IPS-NIHi7 (cell line): Measurements from ENCODE around the gene CDC42BPB.

ENCODE experiments used
- DNase-seq: peaks from one replicate; pipeline ENCODE4 v3.0.0; 2012; ENCODE audit warnings: mixed read lengths; ENCODE audit errors: extremely low spot score

CDC42BPB gene

DNA sequence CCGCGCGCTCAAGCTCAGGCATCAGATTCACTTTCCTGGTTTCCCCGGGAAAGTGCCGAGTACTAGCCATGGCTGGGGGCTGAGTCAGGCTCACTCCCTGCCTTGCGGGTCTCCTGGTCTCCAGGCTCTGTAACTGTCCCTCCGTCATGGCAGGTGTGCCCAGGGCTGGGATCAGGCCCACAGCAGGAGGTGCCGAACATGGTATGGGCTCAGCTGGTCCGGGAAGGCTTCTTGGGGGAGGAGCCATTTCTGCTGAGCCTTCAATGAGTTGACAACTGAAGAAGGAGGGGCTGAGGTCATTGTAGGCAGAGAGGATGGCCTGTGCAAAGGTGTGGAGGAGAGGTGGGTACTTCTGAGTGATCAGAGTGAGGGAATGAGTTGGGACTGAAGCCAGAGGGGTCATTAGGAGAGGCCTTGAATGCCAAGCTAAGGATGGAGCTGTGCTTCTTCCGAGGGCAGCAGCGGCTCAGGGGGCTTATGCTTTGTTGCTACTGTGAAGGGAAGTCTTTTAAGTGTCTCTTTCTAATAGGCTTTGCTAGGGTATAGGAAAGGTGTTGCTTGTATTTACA, 37.9 kb upstream of the CDC42BPB start:
- DNase-seq, result no peak

DNA sequence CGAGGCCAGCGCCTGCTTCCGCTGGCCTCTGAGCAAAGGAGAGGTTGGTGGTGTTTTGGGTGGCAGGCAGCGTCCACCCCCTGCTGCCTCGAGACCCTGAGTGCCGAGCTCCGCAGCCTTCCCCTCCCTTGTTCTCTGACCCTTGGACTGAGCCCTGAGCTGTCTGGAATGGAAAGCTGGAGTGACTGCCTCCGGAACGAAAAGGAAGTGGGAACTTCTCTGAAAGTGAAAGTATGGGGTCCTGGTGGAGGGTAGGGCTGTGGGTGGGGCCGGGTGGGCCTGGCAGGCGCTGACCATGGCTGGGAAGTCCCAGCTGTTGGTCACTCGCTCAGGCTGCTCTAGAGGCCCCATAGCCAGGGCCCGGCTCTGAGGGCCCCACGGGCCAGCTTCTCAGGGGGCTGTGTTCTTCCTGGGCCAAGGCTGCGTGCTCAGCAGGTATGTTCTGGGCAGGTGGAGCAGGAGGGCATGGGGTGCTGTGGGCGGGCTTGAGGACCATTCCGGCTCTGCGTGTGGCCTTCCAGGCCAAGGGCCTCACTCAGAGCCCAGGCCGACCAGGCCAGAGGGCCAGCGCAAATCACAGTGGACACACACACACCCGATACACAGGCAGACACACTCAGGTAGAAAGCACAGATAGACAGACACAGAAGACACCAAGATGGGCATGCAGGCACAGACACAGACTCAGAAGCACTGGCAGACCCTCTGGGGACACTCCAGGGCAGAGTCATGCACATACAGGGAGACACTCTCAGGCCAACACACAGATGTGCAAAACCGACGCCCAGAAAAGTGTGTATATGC, 37.3 kb upstream of the CDC42BPB start, which contains the start of gene EXOC3L4:
Gene EXOC3L4, plus strand, starts transcription at position 320 of the 804 bp plus-strand sequence. CDS start 5,495 bp downstream, outside the sequence.
- no peak for DNase-seq

DNA sequence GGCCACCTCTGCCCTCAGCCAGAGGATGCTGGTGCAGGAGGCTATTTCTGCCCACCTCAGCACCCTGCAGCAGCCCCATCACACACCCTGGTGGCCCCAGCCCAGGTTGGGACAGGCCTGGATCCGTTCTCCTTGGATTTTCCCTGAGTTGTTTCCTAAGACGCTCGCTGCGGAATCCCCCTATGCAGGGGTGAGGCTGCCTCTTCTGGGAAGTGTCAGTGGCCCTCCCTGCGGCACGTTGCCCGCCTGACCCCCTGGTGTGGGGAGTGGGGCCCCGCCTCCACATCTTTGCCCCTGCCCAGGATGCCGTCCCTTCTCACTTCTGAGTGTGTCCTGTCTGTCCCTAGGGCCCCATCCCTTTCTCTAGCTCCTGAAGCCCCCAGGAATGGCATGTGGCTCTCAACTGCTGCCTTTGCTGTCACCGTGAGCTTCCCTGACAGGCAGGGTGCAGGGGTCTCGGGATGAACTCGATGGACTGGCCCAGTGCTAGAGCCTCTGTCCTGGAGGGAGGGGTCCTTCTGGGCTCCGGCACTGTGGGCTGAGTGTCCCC, 36.6 kb upstream of the CDC42BPB start:
- no peak for DNase-seq

DNA sequence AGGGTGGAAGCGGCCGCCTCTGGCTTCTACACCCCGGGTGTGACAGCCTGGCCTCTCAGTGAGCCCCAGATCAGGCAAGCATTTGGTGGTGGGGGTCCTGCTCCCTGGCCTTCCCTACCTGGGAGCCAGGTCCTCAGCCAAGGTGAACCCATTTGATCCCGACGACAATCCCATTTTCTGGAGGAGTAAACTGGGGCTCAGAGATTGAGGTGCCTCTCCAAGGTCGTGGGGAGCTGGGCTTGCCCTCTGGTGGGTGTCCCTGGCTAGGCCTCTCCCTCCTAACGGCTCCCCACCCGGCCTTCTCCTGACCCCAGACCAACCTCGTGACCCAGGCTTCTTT, 34.5 kb upstream of the CDC42BPB start:
- no peak for DNase-seq

DNA sequence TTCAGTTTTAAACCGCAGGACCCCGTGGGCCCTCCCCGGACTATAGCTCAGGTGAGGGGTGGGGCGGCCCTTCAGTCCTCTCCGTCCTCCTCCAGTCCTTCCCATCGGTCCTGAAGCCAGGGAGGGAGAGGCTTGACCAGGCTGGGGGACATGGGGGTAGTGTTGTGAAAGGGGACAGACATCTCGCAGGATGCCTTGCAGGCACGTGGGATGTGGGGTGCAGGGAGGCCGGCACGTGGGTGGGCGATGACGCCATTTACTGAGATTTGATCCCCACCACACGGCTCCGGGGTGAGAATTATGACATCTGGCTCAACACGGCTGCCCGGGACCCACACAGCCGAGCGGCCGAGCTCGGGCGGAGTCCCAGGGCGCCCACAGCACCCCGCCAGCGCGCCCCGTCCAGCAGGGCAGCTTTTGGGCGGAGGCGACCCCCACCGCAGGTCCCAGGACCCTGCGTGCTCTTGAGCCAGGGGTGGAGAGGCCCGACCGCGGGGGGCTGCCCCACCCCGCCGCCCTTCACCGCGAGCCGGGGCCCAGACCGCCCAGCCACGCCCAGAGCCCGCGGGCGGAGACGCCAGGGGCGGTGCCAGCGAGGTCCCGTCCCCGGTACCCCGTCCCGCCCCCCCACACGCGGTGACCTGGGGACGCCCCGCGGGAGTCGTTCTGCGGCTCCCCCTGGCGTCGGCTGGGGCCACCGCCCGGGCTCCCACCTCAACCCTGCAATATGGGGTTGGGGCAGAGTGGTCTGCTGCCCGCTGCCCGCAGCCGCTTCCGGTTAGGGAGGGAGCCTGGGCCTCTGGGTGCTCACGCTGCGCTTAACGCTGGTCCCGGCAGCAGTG, 33.9 kb upstream of the CDC42BPB start:
- peak; percentile 78 for DNase-seq

DNA sequence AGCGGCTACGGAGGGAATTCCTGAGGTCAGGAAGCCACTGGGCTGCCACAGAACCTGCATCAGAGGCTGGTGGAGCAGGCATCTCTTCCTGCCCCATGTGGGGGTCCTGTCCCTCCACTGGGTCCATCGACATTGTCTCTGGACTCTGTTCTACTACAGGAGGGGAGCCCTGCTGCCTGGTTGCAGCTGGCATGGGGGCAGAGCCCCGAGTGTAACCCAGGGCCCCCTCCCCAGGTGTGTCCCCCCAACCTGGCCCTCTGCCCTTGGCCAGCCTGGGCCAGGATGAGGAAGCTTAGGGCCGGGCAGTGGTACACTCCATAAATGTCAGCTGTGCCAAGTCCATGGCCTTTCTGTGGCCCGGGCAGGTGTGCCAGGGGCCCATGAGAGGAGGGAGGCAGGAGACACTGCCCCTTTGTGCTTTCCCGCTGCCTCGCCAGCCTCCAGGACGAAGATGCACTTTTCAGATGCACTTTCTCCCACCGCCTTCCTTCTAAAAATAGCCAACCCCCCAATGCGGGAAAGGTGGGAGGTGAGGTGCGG, 33.2 kb upstream of the CDC42BPB start:
- DNase-seq, result no peak

DNA sequence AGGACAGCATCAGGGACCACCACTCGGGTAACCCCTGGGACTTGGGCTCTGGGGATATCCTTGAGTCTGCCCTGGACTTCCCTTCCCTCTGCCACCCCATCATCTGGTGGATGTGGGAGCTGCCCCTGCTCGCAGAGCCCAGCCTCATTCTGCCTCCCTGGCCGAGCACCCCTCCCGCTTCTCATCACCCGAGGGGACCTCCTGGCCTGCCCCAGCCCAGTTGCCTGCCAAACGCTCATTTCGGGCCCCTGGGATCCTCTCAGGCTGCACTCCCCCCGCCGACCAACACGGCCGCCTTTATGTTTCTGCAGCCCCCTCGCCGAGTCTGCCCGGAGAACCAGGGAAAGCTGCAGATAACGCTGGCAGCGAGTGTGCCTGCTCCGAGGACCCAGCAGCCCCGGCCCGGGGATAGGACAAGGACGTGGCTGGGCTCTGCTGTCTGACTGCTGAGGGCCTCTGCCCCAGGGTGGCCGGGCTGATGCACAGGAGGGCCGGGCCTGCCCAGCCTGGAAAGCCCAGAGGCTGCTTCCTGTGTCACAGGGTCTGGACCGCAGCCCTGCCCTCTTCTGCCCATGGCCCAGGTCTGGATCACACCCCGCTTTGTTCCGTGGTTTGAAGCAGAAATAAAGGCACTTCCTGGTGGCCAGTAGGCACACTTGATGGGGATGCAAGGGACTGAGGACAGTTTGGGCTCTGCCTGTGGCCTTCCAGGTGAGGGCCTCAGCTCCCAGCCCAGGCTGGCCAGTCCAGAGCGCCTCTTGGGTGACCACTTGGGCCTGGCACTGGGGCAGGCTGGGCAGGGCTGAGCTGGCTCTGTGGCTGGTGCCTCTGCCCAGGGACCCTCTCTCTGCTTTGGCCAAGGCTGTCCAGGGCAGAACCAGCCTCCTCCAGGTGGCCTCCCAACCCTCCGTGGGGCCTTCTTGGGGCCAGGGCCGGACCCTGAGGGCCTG, 32.3 kb upstream of the CDC42BPB start:
- DNase-seq, result no peak

DNA sequence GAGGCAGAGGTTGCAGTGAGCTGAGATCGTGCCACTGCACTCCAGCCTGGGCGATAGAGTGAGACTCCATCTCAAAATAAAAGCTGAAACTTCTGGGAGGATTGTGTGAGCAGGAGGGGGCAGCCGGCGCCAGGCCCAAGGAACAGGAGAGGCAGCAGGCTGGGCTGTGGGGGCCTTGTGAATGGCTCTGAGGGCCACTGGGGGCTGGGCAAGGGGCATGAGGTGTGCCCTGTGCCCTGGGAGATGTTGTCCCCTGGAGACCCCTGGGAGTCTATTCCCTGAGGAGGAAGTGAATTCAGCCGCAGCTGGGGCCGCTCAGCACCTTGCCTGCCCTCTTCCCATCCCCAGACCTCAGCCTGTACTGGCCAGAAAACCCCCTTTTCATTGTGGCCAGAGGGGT, 31.6 kb upstream of the CDC42BPB start:
- DNase-seq, result no peak

DNA sequence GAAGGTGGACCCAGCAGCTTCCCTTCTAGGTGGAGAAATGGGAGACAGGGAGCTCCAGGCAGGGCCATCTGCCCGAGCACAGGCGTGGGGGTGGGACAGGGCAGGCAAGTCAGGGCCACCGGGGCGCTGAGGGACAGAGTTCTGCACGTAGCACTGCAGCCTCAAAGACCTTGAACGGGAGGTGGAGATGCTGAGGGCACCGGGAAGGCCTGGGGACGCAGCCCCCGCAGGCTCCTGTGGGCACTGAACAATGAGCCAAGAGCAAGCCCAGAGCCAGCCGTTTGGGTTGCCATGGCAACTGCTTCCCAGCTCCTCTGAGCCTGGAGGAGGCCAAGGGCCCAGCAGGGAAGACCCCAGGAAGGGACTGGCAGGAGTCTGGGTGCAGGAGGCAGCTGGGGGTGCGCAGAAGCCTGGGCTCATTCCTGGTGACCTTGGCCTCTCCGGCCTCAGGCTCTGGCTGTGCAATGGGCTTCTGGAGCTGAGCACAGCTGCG, 30.0 kb upstream of the CDC42BPB start:
- no peak for DNase-seq

DNA sequence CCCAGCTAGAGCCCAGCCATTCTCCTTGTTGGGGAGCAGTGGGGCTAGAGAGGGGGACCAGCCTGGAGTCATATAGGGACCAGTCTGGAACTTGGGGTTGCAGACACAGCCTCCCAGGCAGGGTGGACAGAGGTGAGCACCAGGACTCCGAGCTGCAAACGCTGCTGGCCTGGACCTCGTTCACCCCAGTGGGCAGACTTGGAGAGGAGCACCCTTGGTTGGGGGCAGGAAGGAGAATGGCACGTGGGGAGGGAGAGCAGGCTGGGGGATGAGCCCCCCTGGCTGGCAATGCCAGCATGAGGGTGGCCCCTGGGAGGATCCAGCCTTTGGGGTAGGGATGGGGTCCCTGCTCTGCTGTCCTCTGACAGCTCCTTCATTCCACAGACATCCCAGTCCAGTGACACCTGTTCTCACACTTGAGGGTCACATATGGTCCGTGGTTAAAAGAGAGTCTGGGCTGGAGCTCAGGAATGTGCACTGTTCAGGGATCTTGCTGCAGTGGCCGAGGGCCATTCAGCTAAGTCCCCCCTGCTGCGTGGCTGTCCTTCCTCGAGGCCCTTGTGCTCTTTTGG, 29.5 kb upstream of the CDC42BPB start:
- DNase-seq, result no peak

DNA sequence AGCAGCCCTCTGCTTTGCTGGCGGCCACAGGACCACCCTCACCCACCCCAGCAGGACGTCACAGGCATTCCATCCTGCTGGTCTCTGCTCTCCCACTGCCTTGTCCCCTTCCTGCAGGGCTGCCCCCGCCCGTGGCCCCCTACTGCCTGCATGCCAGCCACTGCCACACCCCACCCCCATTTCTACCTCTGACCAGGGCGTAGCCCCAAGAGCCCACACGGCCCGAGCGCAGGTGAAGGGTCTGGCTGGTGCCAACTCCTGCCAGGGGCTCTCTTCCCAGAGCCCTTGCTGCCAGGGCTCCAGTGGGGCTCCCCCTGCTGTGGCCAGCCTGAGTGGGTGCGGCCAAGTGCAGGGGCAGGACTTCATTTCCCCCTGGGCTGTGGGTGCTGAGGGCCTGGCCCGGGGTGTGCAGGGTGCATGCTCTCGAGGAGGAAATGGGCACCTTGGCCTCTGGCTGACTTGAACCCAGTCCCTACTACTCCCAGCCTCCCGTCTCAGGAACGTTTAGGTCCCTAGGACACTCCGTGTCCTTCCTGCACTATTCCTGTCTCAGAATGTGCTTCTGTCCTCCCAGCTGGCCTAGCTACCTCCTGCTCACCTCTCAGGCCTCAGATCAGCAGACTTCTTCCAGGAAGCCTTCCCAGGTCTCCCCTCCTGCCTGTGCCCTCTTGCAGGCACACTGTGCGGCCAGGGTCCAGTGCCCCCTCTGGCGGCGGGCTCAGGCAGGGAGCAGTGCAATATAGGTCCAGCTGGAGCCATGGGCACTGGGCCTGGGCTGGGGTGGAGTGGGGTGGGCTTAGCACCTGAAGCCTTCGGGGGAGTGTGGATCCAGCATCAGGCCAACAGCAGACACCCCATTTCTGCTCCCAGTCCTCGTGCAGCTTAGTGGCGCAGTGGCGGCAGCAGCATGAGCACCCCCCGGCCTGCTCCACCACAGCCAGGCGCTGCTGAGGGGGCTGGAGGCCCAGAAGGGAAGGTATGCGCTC, 28.1 kb upstream of the CDC42BPB start:
- peak; percentile 63 for DNase-seq

DNA sequence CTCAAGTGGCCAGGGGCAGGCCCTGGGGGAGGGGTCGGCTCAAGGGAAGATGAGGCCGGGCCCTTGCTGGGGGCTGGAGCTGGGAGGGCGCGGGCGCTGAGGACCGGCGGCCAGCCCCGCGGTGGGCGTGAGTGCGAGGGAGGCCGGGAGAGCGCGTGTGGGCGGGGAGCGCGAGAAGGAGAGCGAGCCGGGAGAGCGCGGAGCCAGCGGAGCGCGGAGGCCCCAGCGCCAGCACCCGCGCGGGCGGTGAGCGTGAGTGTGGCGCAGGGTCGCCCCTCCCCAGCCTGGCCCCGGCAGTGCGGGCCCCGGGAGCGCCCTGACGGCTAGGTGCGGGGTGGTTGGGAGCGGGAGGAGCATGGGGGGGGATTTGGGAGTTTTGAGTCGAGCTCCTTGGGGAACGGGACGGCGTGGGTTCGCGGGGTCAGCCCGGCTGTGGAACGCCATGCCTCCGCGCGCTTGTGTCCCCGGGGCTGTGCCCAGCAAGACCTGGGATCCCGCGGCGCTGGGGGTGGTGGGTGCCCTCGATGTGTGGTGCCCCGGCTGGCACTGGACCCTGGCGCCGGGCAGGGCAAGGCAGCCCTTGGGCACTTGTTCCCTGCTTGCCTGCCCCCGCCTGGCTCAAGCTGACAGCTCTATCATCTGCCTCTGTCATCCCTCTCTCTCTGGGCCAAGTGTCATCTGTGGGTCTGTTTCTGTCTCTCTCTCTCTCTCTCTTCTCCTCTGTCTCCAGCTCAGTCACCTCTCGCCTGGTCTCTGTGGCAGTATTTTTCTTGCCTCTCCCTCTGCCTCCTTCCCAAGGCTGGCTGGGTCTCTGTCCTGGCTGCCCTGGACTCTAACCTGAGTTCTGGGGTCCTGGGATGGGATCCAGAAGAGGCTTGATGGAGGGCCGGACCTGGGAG, 26.9 kb upstream of the CDC42BPB start, which contains the start of gene LBHD2:
Gene LBHD2, plus strand, starts transcription at position 190 of the 899 bp plus-strand sequence. CDS start 1,803 bp downstream, outside the sequence.
- DNase-seq, result no peak

DNA sequence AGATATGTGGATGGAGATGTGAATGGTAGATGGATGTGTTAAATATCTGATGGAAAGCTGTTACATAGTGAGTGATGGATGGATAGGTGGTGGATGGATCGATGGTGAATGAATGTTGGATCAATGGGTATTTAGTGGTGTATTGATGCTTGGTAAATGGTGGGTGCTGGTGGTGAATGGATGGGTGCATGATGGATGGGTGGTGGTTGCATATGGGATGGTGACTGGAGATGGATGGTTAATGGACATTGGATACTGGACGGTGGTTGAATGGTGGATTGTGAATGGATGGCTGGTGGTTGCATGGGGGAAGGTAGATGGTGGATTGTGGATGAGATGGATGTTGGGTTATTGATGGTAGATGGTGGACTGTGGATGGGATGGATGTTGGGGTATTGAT, 24.6 kb upstream of the CDC42BPB start:
- no peak for DNase-seq

DNA sequence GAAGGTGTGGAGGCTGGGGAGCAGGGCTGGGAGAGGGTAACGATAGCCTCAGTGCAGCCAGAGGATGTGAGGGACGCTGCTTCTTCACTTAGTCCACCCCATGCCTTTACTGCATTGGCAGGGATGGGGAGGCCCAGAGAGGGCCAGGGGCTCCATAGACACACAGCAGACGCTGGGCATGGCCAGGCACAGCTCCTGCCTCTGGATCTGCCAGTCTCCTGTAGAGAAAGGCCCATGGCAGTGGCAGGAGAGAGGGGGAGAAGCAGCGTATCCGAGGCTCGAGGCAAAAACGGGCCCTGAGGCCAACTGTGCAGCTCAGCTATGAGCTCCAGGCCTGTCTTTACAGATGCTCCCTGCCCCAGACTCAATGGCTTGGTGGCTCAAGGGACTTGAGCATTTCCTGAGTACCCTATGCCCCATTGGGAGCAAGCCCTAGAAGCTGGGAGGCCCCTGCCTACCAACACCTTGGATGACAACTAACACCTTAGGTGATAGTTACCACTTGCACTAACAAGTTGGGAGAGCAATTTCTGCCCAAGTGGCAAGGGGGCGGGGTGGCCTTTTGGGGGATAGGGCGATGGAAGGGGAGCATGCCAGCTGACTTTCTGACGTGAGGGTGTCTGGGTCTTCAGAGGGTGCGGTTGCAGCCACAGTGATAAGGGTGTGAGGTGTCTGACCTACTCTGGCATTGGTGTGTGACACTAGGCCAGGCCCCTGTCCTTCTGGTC, 21.7 kb upstream of the CDC42BPB start:
- DNase-seq, result no peak

DNA sequence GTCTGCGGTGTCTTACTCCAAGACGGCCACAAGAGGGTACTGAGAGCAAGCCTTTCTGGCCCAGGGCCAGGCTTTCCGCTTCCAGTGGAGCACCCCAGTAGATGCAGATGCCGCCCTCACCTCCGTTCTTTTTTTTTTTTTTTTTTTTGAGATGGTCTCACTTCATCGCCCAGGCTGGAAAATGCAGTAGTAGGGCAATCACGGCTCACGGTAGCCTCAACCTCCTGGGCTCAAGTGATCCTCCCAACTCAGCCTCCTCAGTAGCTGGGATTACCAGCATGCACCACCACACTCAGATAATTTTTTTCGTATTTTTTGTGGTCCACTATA, 21.0 kb upstream of the CDC42BPB start:
- peak; percentile 90 for DNase-seq

DNA sequence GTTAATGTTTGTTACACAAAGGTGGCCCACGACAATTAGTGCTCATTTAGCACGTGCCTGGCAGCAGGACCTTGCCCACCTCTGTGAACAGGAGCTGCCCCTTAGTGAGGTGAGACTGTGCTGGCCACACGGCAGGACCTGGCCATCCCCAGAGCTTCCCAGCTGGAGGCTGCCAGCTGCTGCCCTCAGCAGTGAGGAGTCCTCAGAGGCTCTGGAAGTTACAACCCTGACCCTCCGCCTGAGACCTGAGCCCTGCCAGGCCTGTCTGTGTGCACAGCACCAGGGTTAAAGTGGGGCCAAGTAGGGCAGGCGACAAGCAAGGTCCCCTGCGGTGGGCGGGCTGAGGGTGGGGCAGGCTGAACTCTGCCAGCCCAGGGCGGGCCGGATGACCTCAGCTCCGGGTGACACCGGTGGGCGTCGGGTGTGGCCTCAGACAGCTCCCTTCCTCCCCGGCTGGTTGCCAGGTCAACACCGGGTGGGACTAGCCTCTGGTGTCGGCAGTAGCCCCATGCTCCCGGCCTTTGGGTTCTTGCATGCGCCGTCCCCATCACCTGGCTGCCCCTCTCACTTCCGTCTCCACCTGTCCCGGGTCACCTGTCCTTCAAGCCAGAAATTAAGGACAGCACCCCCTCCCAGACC, 17.5 kb upstream of the CDC42BPB start:
- peak; percentile 36 for DNase-seq
